Coronary artery (tissue), 2 donors: ENCODE results near the gene BCL2L12.

ENCODE experiments used
- DNase-seq: peaks from one replicate; pipeline ENCODE4 v3.0.0-alpha.2; 2017; ENCODE audit warnings: low spot score
- H3K27ac ChIP-seq, 2 donors: fragments of 200-600 bp; sonication (generic); one replicate each; pipeline ENCODE4 v1.5.1; 2016 to 2019
- H3K4me3 ChIP-seq: fragments of 200-600 bp; sonication (generic); 2 replicates; pipeline ENCODE4 v1.5.1; 2016; ENCODE audit warnings: mild to moderate bottlenecking, moderate library complexity
- CTCF ChIP-seq: fragments of 200-600 bp; sonication (generic); IDR thresholded peaks from one replicate; pipeline ENCODE4 v1.5.1; 2019; ENCODE audit warnings: antibody characterized with exemption

Gene BCL2L12

GRCh38 chr19:49645592-49645991 is 20.1 kb upstream of the BCL2L12 start:
- no peak for DNase-seq
- Histone ChIP-seq H3K27ac (no peak overlapping the region), H3K4me3 (no peak overlapping the region)
- no peak for TF ChIP-seq CTCF

- H3K27ac ChIP-seq: no peak overlapping the region
- no peak for DNase-seq
- no peak overlapping the region for H3K4me3 ChIP-seq
- TF ChIP-seq CTCF: no peak
These were observed 19.7 kb upstream of the BCL2L12 start for GRCh38 chr19:49645995-49646394.

GRCh38 chr19:49646586-49646985 is 19.1 kb upstream of the BCL2L12 start:
- H3K27ac ChIP-seq: no peak overlapping the region
- H3K4me3 ChIP-seq: no peak overlapping the region
- TF ChIP-seq CTCF: no peak
- no peak for DNase-seq

- Histone ChIP-seq H3K27ac (no peak overlapping the region), H3K4me3 (no peak overlapping the region)
- DNase-seq: no peak
- TF ChIP-seq CTCF: no peak
These were observed 14.5 kb upstream of the BCL2L12 start for GRCh38 chr19:49651029-49651819.

- Histone ChIP-seq H3K4me3 (no peak overlapping the region), H3K27ac (no peak overlapping the region)
- no peak for TF ChIP-seq CTCF
- DNase-seq: no peak
These were observed 13.7 kb upstream of the BCL2L12 start for GRCh38 chr19:49651820-49652550.

- no peak overlapping the region for H3K27ac ChIP-seq
- H3K4me3 ChIP-seq: no peak overlapping the region
- DNase-seq: no peak
- no peak for TF ChIP-seq CTCF
These were observed 12.9 kb upstream of the BCL2L12 start for GRCh38 chr19:49652551-49653465.
